SK-N-SH treated with all-trans-retinoic acid at 6 μM for 48 hours (cell line): ENCODE measurements around the gene CTNND2.

Source experiments
- ATAC-seq: fragments of 200-7000 bp; cut with Tn5 transposase; 3 replicates; pipeline ENCODE4 v1.9.1; 2020; ENCODE audit warnings: mild to moderate bottlenecking, moderate library complexity
- ARNTL ChIP-seq: fragments of 450-650 bp; formaldehyde crosslinking; IDR thresholded peaks from 2 replicates; pipeline ENCODE4 v1.5.0; 2020; ENCODE audit warnings: low read depth, mild to moderate bottlenecking, moderate library complexity, borderline replicate concordance
- BACH2 ChIP-seq: fragments of 250-450 bp; sonication (Bioruptor Pico); IDR thresholded peaks from 2 replicates; pipeline ENCODE4 v1.9.0; 2021; ENCODE audit warnings: mild to moderate bottlenecking, borderline replicate concordance
- GLIS3 ChIP-seq: fragments of 250-450 bp; sonication (Bioruptor Pico); IDR thresholded peaks from 2 replicates; pipeline ENCODE4 v1.5.0; 2020; ENCODE audit warnings: mild to moderate bottlenecking, moderate library complexity
- ISL1 ChIP-seq: fragments of 250-450 bp; sonication (Bioruptor Pico); IDR thresholded peaks from 2 replicates; pipeline ENCODE4 v2.1.2; 2022; ENCODE audit warnings: mild to moderate bottlenecking, moderate library complexity
- OSR1 ChIP-seq: fragments of 250-450 bp; sonication (Bioruptor Pico); IDR thresholded peaks from 2 replicates; pipeline ENCODE4 v1.8.0; 2022; ENCODE audit warnings: moderate library complexity, mild to moderate bottlenecking, inconsistent platforms
- PPARA ChIP-seq: fragments of 250-450 bp; sonication (Bioruptor Pico); IDR thresholded peaks from 2 replicates; pipeline ENCODE4 v1.5.0; 2020; ENCODE audit warnings: mild to moderate bottlenecking, borderline replicate concordance
- RARB ChIP-seq: fragments of 250-450 bp; sonication (Bioruptor Pico); IDR thresholded peaks from 2 replicates; pipeline ENCODE4 v1.8.0; 2021; ENCODE audit warnings: mild to moderate bottlenecking, moderate library complexity
- SNAI2 ChIP-seq: fragments of 250-450 bp; sonication (Bioruptor Pico); IDR thresholded peaks from 2 replicates; pipeline ENCODE4 v1.5.0; 2020; ENCODE audit warnings: mild to moderate bottlenecking, moderate library complexity
- TCF4 ChIP-seq: fragments of 250-450 bp; sonication (Bioruptor Pico); IDR thresholded peaks from 2 replicates; pipeline ENCODE4 v1.8.0; 2021; ENCODE audit warnings: mild to moderate bottlenecking, moderate library complexity, borderline replicate concordance
- TOX ChIP-seq: fragments of 250-450 bp; sonication (Bioruptor Pico); IDR thresholded peaks from 2 replicates; pipeline ENCODE4 v1.8.0; 2021; ENCODE audit warnings: mild to moderate bottlenecking, moderate library complexity, borderline replicate concordance
- ZFP3 ChIP-seq: fragments of 250-450 bp; sonication (Bioruptor Pico); IDR thresholded peaks from 2 replicates; pipeline ENCODE4 v1.5.0; 2020; ENCODE audit warnings: mild to moderate bottlenecking, moderate library complexity
- ZFP30 ChIP-seq: fragments of 450-650 bp; formaldehyde crosslinking; IDR thresholded peaks from 2 replicates; pipeline ENCODE4 v1.5.0; 2022; ENCODE audit warnings: mild to moderate bottlenecking, moderate library complexity
- ZNF565 ChIP-seq: fragments of 450-650 bp; formaldehyde crosslinking; conservative IDR thresholded peaks from 2 replicates; pipeline ENCODE4 v1.5.0; 2020; ENCODE audit warnings: low read depth, mild to moderate bottlenecking, moderate library complexity
- ZNF70 ChIP-seq: fragments of 450-650 bp; formaldehyde crosslinking; IDR thresholded peaks from 2 replicates; pipeline ENCODE4 v1.5.0; 2020; ENCODE audit warnings: mild to moderate bottlenecking, moderate library complexity
- ZNF8 ChIP-seq: fragments of 450-650 bp; formaldehyde crosslinking; IDR thresholded peaks from 2 replicates; pipeline ENCODE4 v1.5.0; 2020; ENCODE audit warnings: mild to moderate bottlenecking, moderate library complexity
- TF ChIP-seq, protein P1 (sequence below): fragments of 250-450 bp; sonication (Bioruptor Pico); IDR thresholded peaks from 2 replicates; pipeline ENCODE4 v1.5.1; 2020; ENCODE audit warnings: low read depth, mild to moderate bottlenecking, moderate library complexity
- TF ChIP-seq, protein P2 (sequence below): fragments of 250-450 bp; sonication (Bioruptor Pico); IDR thresholded peaks from 2 replicates; pipeline ENCODE4 v1.8.0; 2021; ENCODE audit warnings: low read depth, mild to moderate bottlenecking, moderate library complexity, borderline replicate concordance
- TF ChIP-seq, protein P3 (sequence below): fragments of 250-450 bp; sonication (Bioruptor Pico); IDR thresholded peaks from 2 replicates; pipeline ENCODE4 v1.5.1; 2021; ENCODE audit warnings: mild to moderate bottlenecking, moderate library complexity

The CTNND2 gene

GRCh38 chr5:11602298-11602697 is 301.9 kb downstream of the CTNND2 start (continued):
- TF ChIP-seq, protein P1, sequence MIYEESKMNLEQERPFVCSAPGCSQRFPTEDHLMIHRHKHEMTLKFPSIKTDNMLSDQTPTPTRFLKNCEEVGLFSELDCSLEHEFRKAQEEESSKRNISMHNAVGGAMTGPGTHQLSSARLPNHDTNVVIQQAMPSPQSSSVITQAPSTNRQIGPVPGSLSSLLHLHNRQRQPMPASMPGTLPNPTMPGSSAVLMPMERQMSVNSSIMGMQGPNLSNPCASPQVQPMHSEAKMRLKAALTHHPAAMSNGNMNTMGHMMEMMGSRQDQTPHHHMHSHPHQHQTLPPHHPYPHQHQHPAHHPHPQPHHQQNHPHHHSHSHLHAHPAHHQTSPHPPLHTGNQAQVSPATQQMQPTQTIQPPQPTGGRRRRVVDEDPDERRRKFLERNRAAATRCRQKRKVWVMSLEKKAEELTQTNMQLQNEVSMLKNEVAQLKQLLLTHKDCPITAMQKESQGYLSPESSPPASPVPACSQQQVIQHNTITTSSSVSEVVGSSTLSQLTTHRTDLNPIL (CRISPR knock-in tag) = no peak
- TF ChIP-seq, protein P2, sequence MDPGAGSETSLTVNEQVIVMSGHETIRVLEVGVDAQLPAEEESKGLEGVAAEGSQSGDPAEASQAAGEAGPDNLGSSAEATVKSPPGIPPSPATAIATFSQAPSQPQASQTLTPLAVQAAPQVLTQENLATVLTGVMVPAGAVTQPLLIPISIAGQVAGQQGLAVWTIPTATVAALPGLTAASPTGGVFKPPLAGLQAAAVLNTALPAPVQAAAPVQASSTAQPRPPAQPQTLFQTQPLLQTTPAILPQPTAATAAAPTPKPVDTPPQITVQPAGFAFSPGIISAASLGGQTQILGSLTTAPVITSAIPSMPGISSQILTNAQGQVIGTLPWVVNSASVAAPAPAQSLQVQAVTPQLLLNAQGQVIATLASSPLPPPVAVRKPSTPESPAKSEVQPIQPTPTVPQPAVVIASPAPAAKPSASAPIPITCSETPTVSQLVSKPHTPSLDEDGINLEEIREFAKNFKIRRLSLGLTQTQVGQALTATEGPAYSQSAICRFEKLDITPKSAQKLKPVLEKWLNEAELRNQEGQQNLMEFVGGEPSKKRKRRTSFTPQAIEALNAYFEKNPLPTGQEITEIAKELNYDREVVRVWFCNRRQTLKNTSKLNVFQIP = no peak

GRCh38 chr5:11599499-11599898 is 304.7 kb downstream of the CTNND2 start:
- no peak for ATAC-seq
- TF ChIP-seq TCF4 (CRISPR knock-in tag) (no peak), ZNF8 (CRISPR knock-in tag) (no peak), GLIS3 (no peak), BACH2 (CRISPR knock-in tag) (no peak), ZFP3 (CRISPR knock-in tag) (no peak), SNAI2 (CRISPR knock-in tag) (no peak), ZNF70 (CRISPR knock-in tag) (no peak), ISL1 (CRISPR knock-in tag) (no peak), TOX (CRISPR knock-in tag) (no peak), OSR1 (CRISPR knock-in tag) (no peak), PPARA (CRISPR knock-in tag) (no peak), ZFP30 (CRISPR knock-in tag) (no peak), ARNTL (CRISPR knock-in tag) (no peak)
- TF ChIP-seq, protein P3, sequence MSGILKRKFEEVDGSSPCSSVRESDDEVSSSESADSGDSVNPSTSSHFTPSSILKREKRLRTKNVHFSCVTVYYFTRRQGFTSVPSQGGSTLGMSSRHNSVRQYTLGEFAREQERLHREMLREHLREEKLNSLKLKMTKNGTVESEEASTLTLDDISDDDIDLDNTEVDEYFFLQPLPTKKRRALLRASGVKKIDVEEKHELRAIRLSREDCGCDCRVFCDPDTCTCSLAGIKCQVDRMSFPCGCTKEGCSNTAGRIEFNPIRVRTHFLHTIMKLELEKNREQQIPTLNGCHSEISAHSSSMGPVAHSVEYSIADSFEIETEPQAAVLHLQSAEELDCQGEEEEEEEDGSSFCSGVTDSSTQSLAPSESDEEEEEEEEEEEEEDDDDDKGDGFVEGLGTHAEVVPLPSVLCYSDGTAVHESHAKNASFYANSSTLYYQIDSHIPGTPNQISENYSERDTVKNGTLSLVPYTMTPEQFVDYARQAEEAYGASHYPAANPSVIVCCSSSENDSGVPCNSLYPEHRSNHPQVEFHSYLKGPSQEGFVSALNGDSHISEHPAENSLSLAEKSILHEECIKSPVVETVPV = no peak
- TF ChIP-seq, protein P1 (CRISPR knock-in tag) = no peak

DNA sequence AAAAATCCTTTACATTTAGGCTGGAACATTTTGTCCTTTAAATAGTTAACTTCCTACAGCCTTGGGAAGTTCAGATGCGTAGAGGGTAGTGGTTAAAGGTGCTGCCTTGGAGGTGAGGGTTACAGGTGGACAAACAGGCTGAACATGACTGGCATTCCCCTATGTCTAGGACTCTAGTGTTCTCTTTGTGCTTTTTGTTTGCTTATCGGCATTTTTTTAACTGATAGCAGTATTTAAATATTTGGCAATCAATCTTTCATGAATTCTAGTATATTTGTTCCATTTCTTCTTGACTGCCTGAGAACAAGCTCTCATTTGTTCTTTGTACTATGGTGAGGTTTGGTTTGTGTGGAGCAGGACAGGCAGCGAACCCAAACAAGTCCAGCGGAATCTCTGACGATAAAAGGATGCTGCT is 307.6 kb downstream of the CTNND2 start:
- no peak for TF ChIP-seq TCF4 (CRISPR knock-in tag)
- no peak for TF ChIP-seq TOX (CRISPR knock-in tag)
- TF ChIP-seq OSR1 (CRISPR knock-in tag) = no peak
- no peak for TF ChIP-seq ARNTL (CRISPR knock-in tag)
- no peak for TF ChIP-seq RARB (CRISPR knock-in tag)
- no peak for TF ChIP-seq ZFP3 (CRISPR knock-in tag)
- TF ChIP-seq PPARA (CRISPR knock-in tag) = no peak
- no peak for TF ChIP-seq ZNF565 (CRISPR knock-in tag)
- TF ChIP-seq BACH2 (CRISPR knock-in tag) = no peak
- no peak for ATAC-seq

DNA sequence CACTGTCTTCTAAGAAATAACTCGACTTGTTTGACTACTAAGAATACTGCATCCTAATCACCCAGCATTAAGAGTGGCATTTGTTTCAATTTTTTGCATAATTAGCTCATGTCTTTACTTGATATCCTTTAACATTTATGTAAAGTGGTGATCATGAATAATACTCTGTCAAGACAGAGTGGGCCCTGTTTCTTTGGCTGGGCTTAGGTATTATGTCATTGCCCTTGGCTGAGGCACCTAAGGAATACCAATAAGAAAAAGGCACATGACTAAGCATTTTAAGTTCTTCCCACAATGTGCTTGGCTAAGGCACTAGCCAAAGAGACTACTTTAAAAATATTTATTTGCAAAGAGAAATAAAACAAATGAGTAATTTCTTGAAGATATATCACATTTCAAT is 308.1 kb downstream of the CTNND2 start:
- no peak for ATAC-seq
- TF ChIP-seq ZNF565 (CRISPR knock-in tag) (no peak), ARNTL (CRISPR knock-in tag) (no peak)

DNA sequence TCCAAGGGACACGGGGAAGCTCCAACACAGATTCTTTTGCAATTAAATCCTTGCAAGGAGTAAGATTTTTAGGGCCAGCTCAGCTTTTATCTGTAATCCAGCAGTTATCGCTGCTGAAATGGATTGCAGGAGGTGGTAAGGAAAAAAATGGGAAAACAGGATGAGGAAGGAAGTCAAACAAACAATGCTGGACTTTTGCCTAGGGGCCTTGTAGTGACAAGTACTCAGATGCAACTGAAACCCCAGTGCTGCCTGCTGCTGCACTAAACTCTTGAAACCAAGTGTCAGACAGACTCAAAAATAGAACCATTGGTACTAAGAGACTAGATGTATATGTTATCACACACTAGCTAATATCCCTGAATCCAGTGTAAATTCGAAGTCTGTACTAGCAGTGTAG is 309.2 kb downstream of the CTNND2 start:
- TF ChIP-seq, protein P2 = no peak
- TF ChIP-seq GLIS3 = no peak
- no peak for ATAC-seq
